Activated CD4-positive, alpha-beta T cell treated with anti-CD3 and anti-CD28 coated beads, Interleukin-2, amount 10 ng/mL, durations not matched to agents 7 days and 5 days (primary cell): Measurements from ENCODE around the gene MAPKAPK5. TPM values are rescaled to one million over a fixed set of nuclear protein-coding genes. Genes with fewer than 3 reads are reported as not detected.
A peak's percentile ranks its signal among the peaks of the same experiment; 100 is the strongest.
"Not testable (repeated sequence)": the region's sequence is repeated elsewhere in the genome, so short reads cannot be mapped to it uniquely, and the experiment has no call there.

Source experiments
- CTCF ChIA-PET: fragments of 350-600 bp; sonication (Branson Sonifier 250); formaldehyde crosslinking; loops from one replicate; lab custom pipeline; 2021; ENCODE audit warnings: antibody characterized with exemption; lab: Charles Lee
- POLR2A ChIA-PET: fragments of 350-600 bp; sonication (Branson Sonifier 250); formaldehyde crosslinking; loops from one replicate; lab custom pipeline; 2021; ENCODE audit warnings: antibody characterized with exemption; lab: Charles Lee
- DNase-seq: peaks from one replicate; pipeline ENCODE4 v3.0.0-alpha.2; 2020
- H3K27ac Mint-ChIP-seq: one replicate; pipeline ENCODE4 v1.8.0; 2021; ENCODE audit warnings: mild to moderate bottlenecking, moderate library complexity, mixed read lengths
- H3K27me3 Mint-ChIP-seq: one replicate; pipeline ENCODE4 v1.8.0; 2021; ENCODE audit warnings: mixed read lengths
- H3K36me3 Mint-ChIP-seq: one replicate; pipeline ENCODE4 v1.8.0; 2021; ENCODE audit warnings: low read depth, mixed read lengths
- H3K4me1 Mint-ChIP-seq: one replicate; pipeline ENCODE4 v1.8.0; 2021; ENCODE audit warnings: mixed read lengths
- H3K4me3 Mint-ChIP-seq: one replicate; pipeline ENCODE4 v1.8.0; 2021; ENCODE audit warnings: mild to moderate bottlenecking, moderate library complexity, mixed read lengths
- H3K9me3 Mint-ChIP-seq: one replicate; pipeline ENCODE4 v1.8.0; 2021; ENCODE audit warnings: mixed read lengths
- total RNA-seq, 2 experiments: library from RNA; stranded (reverse); gene quantifications; one replicate each; pipeline ENCODE4 v1.2.3, GENCODE V29; 2021

The MAPKAPK5 gene
- total RNA-seq, result 10 to 100 TPM; 43.7 to 47.6 TPM

GRCh38 chr12:111841750-111842555 is at the start of gene MAPKAPK5:
Gene MAPKAPK5 (plus strand): TSS chr12:111842228. CDS start chr12:111842734, 506 bp downstream.
- peak within 1 kb of the TSS; percentile 92 for H3K4me3 Mint-ChIP-seq
- H3K9me3 Mint-ChIP-seq, result no peaks in the 10 kb centered on the region
- CTCF ChIA-PET, result interaction anchor here (1.5 to 1.8 kb wide), 2 partner anchors 29 to 553 kb away, joined by 3 to 4 read pairs; no protein-coding TSS in a partner anchor
- H3K36me3 Mint-ChIP-seq, result peaks cover 40% of the 10 kb centered on the region
- no peaks in the 10 kb centered on the region for H3K27me3 Mint-ChIP-seq
- DNase-seq, result peak; percentile 96
- H3K27ac Mint-ChIP-seq, result peak within 1 kb of the TSS; percentile 99
- peaks cover 51% of the 10 kb centered on the region for H3K4me1 Mint-ChIP-seq
- POLR2A ChIA-PET, result interaction anchor here (0.7 kb wide), 2 partner anchors 172 to 274 kb away, joined by 3 read pairs; partner anchors contain the start of gene ERP29

DNA sequence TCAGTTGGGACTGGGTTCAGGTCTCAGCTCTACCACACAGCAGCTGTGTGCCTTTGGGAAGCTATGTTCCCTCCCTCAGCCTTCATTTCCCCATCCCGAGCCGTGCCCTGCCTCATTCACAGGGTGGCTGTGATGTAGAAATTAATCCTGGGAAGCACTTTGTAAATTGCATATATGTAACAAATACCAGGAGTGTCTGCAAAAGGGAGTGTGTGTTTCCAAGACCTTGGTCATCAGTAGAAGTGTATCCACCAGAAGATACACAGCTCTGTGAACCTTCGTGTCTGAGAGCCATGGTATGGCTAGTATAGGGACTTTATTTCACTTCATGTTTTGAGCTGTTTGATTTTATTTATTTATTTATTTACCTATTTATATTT is 49.2 kb upstream of the MAPKAPK5 start:
- H3K4me3 Mint-ChIP-seq, result no peak overlapping the region
- DNase-seq, result no peak
- ChIA-PET CTCF (no interaction called here), POLR2A (no interaction called here)
- no peaks in the 10 kb centered on the region for H3K36me3 Mint-ChIP-seq
- no peaks in the 10 kb centered on the region for H3K9me3 Mint-ChIP-seq
- H3K4me1 Mint-ChIP-seq, result no peaks in the 10 kb centered on the region
- H3K27ac Mint-ChIP-seq, result no peak overlapping the region
- H3K27me3 Mint-ChIP-seq, result no peaks in the 10 kb centered on the region

DNA sequence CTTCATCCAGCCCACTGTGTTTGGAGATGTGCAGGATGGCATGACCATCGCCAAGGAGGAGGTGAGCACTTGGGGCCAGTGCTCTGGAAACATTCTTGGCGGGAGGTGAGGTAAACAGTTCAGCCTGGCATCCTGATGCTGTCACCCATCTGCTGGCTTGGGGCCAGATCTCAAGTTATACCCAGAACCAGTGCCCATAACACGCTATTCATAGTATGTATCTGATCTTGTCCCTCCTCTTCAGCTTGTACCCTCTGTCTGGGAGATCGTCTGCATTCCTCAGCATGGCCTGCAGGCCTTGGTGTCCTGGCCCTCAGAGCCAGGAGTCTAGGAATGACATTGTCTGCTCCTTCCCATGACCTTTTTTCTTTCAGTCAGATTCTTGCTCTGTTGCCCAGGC is 43.8 kb upstream of the MAPKAPK5 start:
- POLR2A ChIA-PET, result no interaction called here
- no peaks in the 10 kb centered on the region for H3K27me3 Mint-ChIP-seq
- no peak for DNase-seq
- H3K36me3 Mint-ChIP-seq, result no peaks in the 10 kb centered on the region
- CTCF ChIA-PET, result interaction anchor here (0.7 kb wide), 1 partner anchor 1145 kb away, joined by 3 read pairs; no protein-coding TSS in a partner anchor
- no peak overlapping the region for H3K4me3 Mint-ChIP-seq
- H3K4me1 Mint-ChIP-seq, result no peaks in the 10 kb centered on the region
- H3K27ac Mint-ChIP-seq, result no peak overlapping the region
- no peaks in the 10 kb centered on the region for H3K9me3 Mint-ChIP-seq

DNA sequence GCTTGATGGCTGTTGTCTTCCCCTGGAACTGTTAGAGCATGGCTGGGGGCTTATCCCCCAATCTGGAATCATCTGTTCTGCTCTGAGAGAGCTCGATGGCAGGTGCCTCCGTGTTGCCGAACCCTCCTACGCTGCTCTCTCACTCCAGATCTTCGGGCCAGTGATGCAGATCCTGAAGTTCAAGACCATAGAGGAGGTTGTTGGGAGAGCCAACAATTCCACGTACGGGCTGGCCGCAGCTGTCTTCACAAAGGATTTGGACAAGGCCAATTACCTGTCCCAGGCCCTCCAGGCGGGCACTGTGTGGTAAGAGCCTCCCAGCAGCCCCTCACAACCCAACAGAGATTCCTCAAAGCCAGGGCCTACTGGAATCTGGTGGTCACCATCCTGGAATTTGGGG is 42.3 kb upstream of the MAPKAPK5 start:
- no peaks in the 10 kb centered on the region for H3K36me3 Mint-ChIP-seq
- H3K9me3 Mint-ChIP-seq, result no peaks in the 10 kb centered on the region
- no peaks in the 10 kb centered on the region for H3K4me1 Mint-ChIP-seq
- H3K27me3 Mint-ChIP-seq, result no peaks in the 10 kb centered on the region
- POLR2A ChIA-PET, result no interaction called here
- DNase-seq, result no peak
- CTCF ChIA-PET, result interaction anchor here (0.8 to 1.8 kb wide), 3 partner anchors 10 to 16 kb away, joined by 3 to 4 read pairs (median 4); no protein-coding TSS in a partner anchor
- no peak overlapping the region for H3K27ac Mint-ChIP-seq
- H3K4me3 Mint-ChIP-seq, result no peak overlapping the region

DNA sequence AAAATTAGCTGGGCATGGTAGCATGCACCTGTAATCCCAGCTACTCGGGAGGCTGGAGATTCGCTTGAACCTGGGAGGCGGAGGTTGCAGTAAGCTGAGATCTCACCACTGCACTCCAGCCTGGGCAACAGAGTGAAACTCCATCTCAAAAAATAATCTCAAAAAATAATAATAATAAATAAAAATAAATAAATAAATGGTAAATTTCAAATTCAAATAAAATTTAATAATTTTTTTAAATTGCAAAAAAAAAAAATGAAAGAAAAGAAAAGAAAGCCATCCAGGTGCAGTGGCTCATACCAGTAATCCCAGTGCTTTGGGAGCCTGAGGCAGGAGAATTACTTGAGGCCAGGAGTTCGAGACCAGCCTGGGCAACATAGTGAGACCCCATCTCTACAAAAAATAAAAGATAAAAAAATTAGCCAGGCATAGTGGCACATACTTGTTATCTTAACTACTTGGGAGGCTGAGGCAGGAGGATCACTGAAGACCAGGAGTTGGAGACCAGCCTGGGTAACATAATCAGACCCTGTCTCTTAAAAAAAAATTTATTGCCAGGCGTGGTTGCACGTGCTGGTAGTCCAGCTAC is 38.9 kb upstream of the MAPKAPK5 start:
- Mint-ChIP-seq H3K4me3 (no peak overlapping the region), H3K27ac (no peak overlapping the region), H3K27me3 (no peaks in the 10 kb centered on the region), H3K9me3 (no peaks in the 10 kb centered on the region), H3K4me1 (no peaks in the 10 kb centered on the region), H3K36me3 (no peaks in the 10 kb centered on the region)
- ChIA-PET POLR2A (no interaction called here), CTCF (interaction anchor here (0.9 kb wide), 1 partner anchor 12 kb away, joined by 3 read pairs; no protein-coding TSS in a partner anchor)
- DNase-seq, result no peak

GRCh38 chr12:111803851-111804250 is 38.2 kb upstream of the MAPKAPK5 start:
- Mint-ChIP-seq H3K4me1 (no peaks in the 10 kb centered on the region), H3K36me3 (no peaks in the 10 kb centered on the region), H3K27ac (no peak overlapping the region), H3K27me3 (no peaks in the 10 kb centered on the region), H3K9me3 (no peaks in the 10 kb centered on the region), H3K4me3 (no peak overlapping the region)
- POLR2A ChIA-PET, result no interaction called here
- no peak for DNase-seq
- CTCF ChIA-PET, result interaction anchor here (0.9 kb wide), 1 partner anchor 11 kb away, joined by 3 read pairs; no protein-coding TSS in a partner anchor

- Mint-ChIP-seq H3K36me3 (no peaks in the 10 kb centered on the region), H3K27ac (no peak overlapping the region), H3K4me1 (no peaks in the 10 kb centered on the region), H3K9me3 (no peaks in the 10 kb centered on the region), H3K4me3 (no peak overlapping the region), H3K27me3 (no peaks in the 10 kb centered on the region)
- DNase-seq, result no peak
- ChIA-PET POLR2A (no interaction called here), CTCF (interaction anchor here (0.6 to 1.0 kb wide), 4 partner anchors 8 to 474 kb away, joined by 3 to 4 read pairs (median 4); no protein-coding TSS in a partner anchor)
These were observed 35.7 kb upstream of the MAPKAPK5 start for GRCh38 chr12:111806304-111806703.

- DNase-seq, result no peak
- CTCF ChIA-PET, result interaction anchor here (0.6 kb wide), 1 partner anchor 535 kb away, joined by 3 read pairs; no protein-coding TSS in a partner anchor
- POLR2A ChIA-PET, result no interaction called here
- Mint-ChIP-seq H3K27ac (no peak overlapping the region), H3K4me1 (no peaks in the 10 kb centered on the region), H3K4me3 (no peak overlapping the region), H3K36me3 (no peaks in the 10 kb centered on the region), H3K9me3 (no peaks in the 10 kb centered on the region), H3K27me3 (no peaks in the 10 kb centered on the region)
These were observed 34.8 kb upstream of the MAPKAPK5 start for GRCh38 chr12:111807232-111807631.

GRCh38 chr12:111812881-111813741 is 28.9 kb upstream of the MAPKAPK5 start:
- H3K9me3 Mint-ChIP-seq, result no peaks in the 10 kb centered on the region
- POLR2A ChIA-PET, result no interaction called here
- H3K4me1 Mint-ChIP-seq, result peaks cover 9% of the 10 kb centered on the region
- DNase-seq, result peak; percentile 73
- H3K27ac Mint-ChIP-seq, result no peak overlapping the region
- H3K27me3 Mint-ChIP-seq, result peaks cover 11% of the 10 kb centered on the region
- H3K4me3 Mint-ChIP-seq, result no peak overlapping the region
- CTCF ChIA-PET, result interaction anchor here (0.6 to 1.4 kb wide), 13 partner anchors 13 to 840 kb away, joined by 3 to 6 read pairs (median 4); partner anchors contain the start of genes ACAD10, ALDH2 and BRAP
- H3K36me3 Mint-ChIP-seq, result no peaks in the 10 kb centered on the region

DNA sequence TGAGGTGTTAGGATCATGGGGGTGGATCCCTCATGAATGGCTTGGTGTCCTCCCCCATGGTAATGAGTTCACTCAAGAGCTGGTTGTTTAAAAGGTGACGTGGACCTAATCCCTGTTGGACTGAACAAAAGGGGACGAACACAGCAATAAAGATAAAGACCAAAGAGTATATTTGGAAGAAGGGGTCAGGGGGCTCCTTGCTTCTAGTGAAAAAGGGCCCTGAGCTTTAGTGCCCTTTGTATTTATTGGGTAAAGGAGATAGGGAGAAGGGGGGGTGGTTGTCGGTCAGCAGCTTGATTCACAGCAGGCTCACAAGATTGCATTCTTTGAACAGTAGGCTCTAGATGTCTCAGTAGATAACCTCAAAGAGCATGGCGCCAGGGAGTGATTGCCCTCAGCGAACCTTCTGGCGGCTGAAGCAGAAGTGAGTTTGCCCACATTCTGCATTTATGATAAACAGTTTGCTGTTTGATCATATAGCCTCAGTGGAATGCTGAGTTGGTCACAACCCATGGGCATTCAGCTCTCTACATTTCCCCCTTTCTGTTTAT is 25.9 kb upstream of the MAPKAPK5 start:
- Mint-ChIP-seq H3K4me3 (no peak overlapping the region), H3K9me3 (no peaks in the 10 kb centered on the region), H3K4me1 (peaks cover 9% of the 10 kb centered on the region), H3K36me3 (no peaks in the 10 kb centered on the region), H3K27ac (no peak overlapping the region), H3K27me3 (peaks cover 30% of the 10 kb centered on the region)
- ChIA-PET POLR2A (no interaction called here), CTCF (interaction anchor here (1.2 to 1.7 kb wide), 2 partner anchors 16 to 419 kb away, joined by 3 read pairs; no protein-coding TSS in a partner anchor)
- no peak for DNase-seq

DNA sequence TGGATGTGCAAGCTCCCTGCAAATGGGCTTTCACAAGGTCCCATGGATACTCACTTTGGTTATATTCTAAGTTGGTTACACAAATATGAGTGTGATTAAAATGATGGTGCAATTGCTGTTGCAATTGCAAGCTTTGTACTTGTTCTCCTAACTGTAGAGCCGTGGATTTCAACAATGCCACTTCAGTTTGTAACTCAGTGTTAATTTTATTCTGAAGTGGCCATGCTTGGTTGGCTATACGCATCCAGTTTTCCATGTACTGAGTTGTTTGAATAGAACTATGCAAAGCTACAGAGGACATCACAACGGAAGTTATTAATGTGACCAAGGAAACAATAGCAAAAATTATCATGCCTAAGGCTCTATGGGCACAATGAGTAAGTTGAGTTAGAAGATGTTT is 25.1 kb upstream of the MAPKAPK5 start:
- POLR2A ChIA-PET, H3K4me3 Mint-ChIP-seq, H3K4me1 Mint-ChIP-seq, H3K27ac Mint-ChIP-seq, H3K9me3 Mint-ChIP-seq, H3K36me3 Mint-ChIP-seq, DNase-seq: not testable (repeated sequence)
- H3K27me3 Mint-ChIP-seq, result peaks cover 37% of the 10 kb centered on the region
- CTCF ChIA-PET, result interaction anchor here (0.6 kb wide), 1 partner anchor 189 kb away, joined by 3 read pairs; no protein-coding TSS in a partner anchor

- Mint-ChIP-seq H3K4me1 (peaks cover 3% of the 10 kb centered on the region), H3K27me3 (peaks cover 51% of the 10 kb centered on the region), H3K9me3 (no peaks in the 10 kb centered on the region), H3K4me3 (no peak overlapping the region), H3K27ac (no peak overlapping the region), H3K36me3 (no peaks in the 10 kb centered on the region)
- DNase-seq, result no peak
- CTCF ChIA-PET, result no interaction called here
- POLR2A ChIA-PET, result no interaction called here
These were observed 23.7 kb upstream of the MAPKAPK5 start for GRCh38 chr12:111818340-111818739.
